Panc1 (cell line): ENCODE data around the gene PNMA8A. TPM values are rescaled to one million over a fixed set of nuclear protein-coding genes. Genes with fewer than 3 reads are reported as not detected.

Experiments used
- ATAC-seq: fragments of 200-7000 bp; cut with Tn5 transposase; 2 replicates; pipeline ENCODE4 v1.9.1; 2020; ENCODE audit warnings: mild to moderate bottlenecking, moderate library complexity
- BruUV-seq: library from RNA; stranded (reverse); fragments of 400-500 nt; replicated peaks from 2 replicates; lab custom pipeline; 2021; lab: Mats Ljungman, UMichigan
- CTCF ChIA-PET: fragments of 300-600 bp; sonication (Branson Sonifier 250); formaldehyde crosslinking; loops from one replicate; lab custom pipeline; 2022; ENCODE audit warnings: antibody characterized with exemption; lab: Charles Lee
- POLR2A ChIA-PET: fragments of 300-600 bp; sonication (Branson Sonifier 250); formaldehyde crosslinking; loops from one replicate; lab custom pipeline; 2022; ENCODE audit warnings: antibody characterized with exemption; lab: Charles Lee
- DNase-seq: peaks from one replicate; pipeline ENCODE4 v3.0.0-alpha.2; 2010; ENCODE audit warnings: low read depth, low spot score
- H3K27ac ChIP-seq: 2 replicates; pipeline ENCODE4 v1.5.1; 2011; ENCODE audit warnings: mild to moderate bottlenecking, low read length, inconsistent platforms
- H3K27me3 ChIP-seq: fragments of 200-500 bp; sonication (Bioruptor generic); 2 replicates; pipeline ENCODE4 v1.6.0; 2014; ENCODE audit warnings: low read length, inconsistent platforms; ENCODE audit not compliant: control insufficient read depth, insufficient read depth
- H3K36me3 ChIP-seq: fragments of 200-500 bp; sonication (Bioruptor generic); 2 replicates; pipeline ENCODE4 v1.5.1; 2014; ENCODE audit warnings: inconsistent platforms, mild to moderate bottlenecking, low read length, moderate library complexity; ENCODE audit not compliant: control insufficient read depth, insufficient read depth
- H3K4me1 ChIP-seq: 2 replicates; pipeline ENCODE4 v1.5.1; 2011; ENCODE audit warnings: inconsistent platforms, mild to moderate bottlenecking, low read length, moderate library complexity; ENCODE audit not compliant: control insufficient read depth, insufficient read depth
- H3K4me3 ChIP-seq, 2 experiments: 2 replicates each; pipeline ENCODE4 v1.5.1; 2011 to 2012; ENCODE audit warnings: low read depth in 2 of 2, low read length in 2 of 2, mild to moderate bottlenecking in 2 of 2, inconsistent platforms in 1 of 2, moderate library complexity in 1 of 2
- H3K9me3 ChIP-seq: fragments of 200-500 bp; sonication (Bioruptor generic); 2 replicates; pipeline ENCODE4 v1.5.1; 2014; ENCODE audit warnings: low read depth, mild to moderate bottlenecking, inconsistent platforms, low read length, moderate library complexity; ENCODE audit not compliant: control insufficient read depth, insufficient read depth
- CTCF ChIP-seq: fragments of 450-650 bp; IDR thresholded peaks from 2 replicates; pipeline ENCODE4 v1.5.1; 2017; ENCODE audit warnings: mild to moderate bottlenecking
- POLR2AphosphoS5 ChIP-seq: IDR thresholded peaks from 2 replicates; pipeline ENCODE4 v1.6.1; 2012; ENCODE audit warnings: mild to moderate bottlenecking, low read depth, low read length, moderate library complexity
- REST ChIP-seq, 2 experiments: IDR thresholded peaks; 2 replicates each; pipeline ENCODE4 v1.6.1; 2011 to 2012; ENCODE audit warnings: low read depth in 2 of 2, control low read depth in 1 of 2, low read length in 1 of 2, mild to moderate bottlenecking in 1 of 2, moderate library complexity in 1 of 2; ENCODE audit not compliant: insufficient read depth in 1 of 2
- SIN3A ChIP-seq: IDR thresholded peaks from 2 replicates; pipeline ENCODE4 v1.6.1; 2012; ENCODE audit warnings: low read depth, mild to moderate bottlenecking, low read length, moderate library complexity, borderline replicate concordance; ENCODE audit not compliant: insufficient read depth
- TCF7L2 ChIP-seq: IDR thresholded peaks from 2 replicates; pipeline ENCODE4 v1.6.1; 2011; ENCODE audit warnings: mild to moderate bottlenecking, low read depth, low read length, inconsistent platforms
- in situ Hi-C: cut with HindIII; loops from 2 replicates; pipeline ENCODE4 v1.10.0; 2016; ENCODE audit warnings: low sequenced_read_pairs, low pct_unique_long_range_greater_than_20kb
- intact Hi-C: fragments of 100-400 bp; cut with micrococcal nuclease; formaldehyde crosslinking; loops from one replicate; pipeline ENCODE4 v1.10.0; 2022; ENCODE audit not compliant: unreplicated experiment
- total RNA-seq: library from RNA; stranded (reverse); gene quantifications from one replicate; pipeline ENCODE4 v1.2.1, GENCODE V29; 2021; ENCODE audit not compliant: unreplicated experiment

Gene PNMA8A
- total RNA-seq, 1 experiment from 2014 or later: not detected

- DNase-seq (no peak), ATAC-seq (no peak)
- intact Hi-C loops: no loop called here
- Histone ChIP-seq H3K4me3 (no peak overlapping the region), H3K27ac (no peak overlapping the region), H3K4me1 (no peaks in the 10 kb centered on the region; the same call in 1 of the 2 replicates), H3K9me3 (no peaks in the 10 kb centered on the region), H3K36me3 (no peaks in the 10 kb centered on the region), H3K27me3 (no peaks in the 10 kb centered on the region)
- ChIA-PET POLR2A (no interaction called here), CTCF (interaction anchor here (0.9 kb wide), 1 partner anchor 23 kb away, joined by 6 read pairs; no protein-coding TSS in a partner anchor)
- in situ Hi-C loops: no loop called here
- no TSS peak for BruUV-seq
- TF ChIP-seq REST (IDR thresholded peaks at IDR 0.05; ENCODE audit: insufficient read depth in 1 of 2, low read depth in 2 of 2, low read length in 1 of 2) (no peak), CTCF (no peak), SIN3A (no peak), POLR2AphosphoS5 (no peak), TCF7L2 (no peak)
Observed at GRCh38 chr19:46515290-46515609, 43.9 kb upstream of the PNMA8A start.

DNA sequence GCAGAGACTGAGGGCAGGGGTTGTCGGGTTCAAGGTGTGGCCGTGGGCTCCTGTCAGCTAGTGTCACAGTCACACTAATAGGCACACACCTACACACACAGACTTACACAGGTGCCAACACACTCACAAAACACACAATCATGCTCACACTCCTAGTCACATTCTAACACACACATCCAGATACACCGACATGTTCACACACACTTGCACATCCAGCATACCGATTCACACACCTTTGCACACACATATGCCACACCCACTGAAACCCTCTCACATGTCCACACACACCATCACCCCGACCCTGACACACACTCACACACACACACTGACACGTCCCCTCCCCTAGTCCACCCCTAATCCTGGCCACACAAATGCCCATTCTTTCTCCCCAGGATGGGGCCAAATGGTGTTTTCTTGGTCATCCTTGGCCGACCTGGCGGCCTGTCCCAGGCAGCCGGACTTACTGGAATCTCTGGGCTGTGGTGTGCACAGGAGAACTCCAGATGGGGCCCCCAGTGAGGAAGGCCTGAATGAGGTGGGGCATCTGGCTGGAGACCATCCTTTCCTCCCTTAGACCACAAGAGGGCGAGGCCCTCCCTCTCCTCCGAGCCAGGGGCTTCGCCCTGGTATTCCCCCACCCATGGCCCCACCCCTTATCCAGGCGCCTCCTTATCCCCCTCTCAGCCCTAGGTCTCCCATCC, 43.4 kb upstream of the PNMA8A start:
- no peak for TF ChIP-seq SIN3A
- TF ChIP-seq REST (IDR thresholded peaks at IDR 0.05; ENCODE audit: insufficient read depth in 1 of 2, low read depth in 2 of 2, low read length in 1 of 2): no peak
- no peak for TF ChIP-seq CTCF
- DNase-seq (no peak), ATAC-seq (no peak)
- intact Hi-C loops: no loop called here
- H3K4me3 ChIP-seq: no peak overlapping the region
- no peaks in the 10 kb centered on the region for H3K9me3 ChIP-seq
- ChIA-PET POLR2A (no interaction called here), CTCF (no interaction called here)
- in situ Hi-C loops: no loop called here
- BruUV-seq: no TSS peak
- no peaks in the 10 kb centered on the region for H3K27me3 ChIP-seq
- H3K36me3 ChIP-seq: no peaks in the 10 kb centered on the region
- no peak overlapping the region for H3K27ac ChIP-seq
- no peaks in the 10 kb centered on the region; the same call in 1 of the 2 replicates for H3K4me1 ChIP-seq
